IPS-18c (cell line): ENCODE data around the gene CDH13.

Source experiments
- H3K4me3 ChIP-seq: 2 replicates; pipeline ENCODE4 v1.7.0; 2013; ENCODE audit warnings: low read depth, mild to moderate bottlenecking, low read length, moderate library complexity; ENCODE audit not compliant: insufficient read depth
- H3K9me3 ChIP-seq: one replicate; pipeline ENCODE4 v1.6.1; 2013; ENCODE audit warnings: mild to moderate bottlenecking, low read length, moderate library complexity; ENCODE audit not compliant: control insufficient read depth, insufficient read depth

Gene CDH13

DNA sequence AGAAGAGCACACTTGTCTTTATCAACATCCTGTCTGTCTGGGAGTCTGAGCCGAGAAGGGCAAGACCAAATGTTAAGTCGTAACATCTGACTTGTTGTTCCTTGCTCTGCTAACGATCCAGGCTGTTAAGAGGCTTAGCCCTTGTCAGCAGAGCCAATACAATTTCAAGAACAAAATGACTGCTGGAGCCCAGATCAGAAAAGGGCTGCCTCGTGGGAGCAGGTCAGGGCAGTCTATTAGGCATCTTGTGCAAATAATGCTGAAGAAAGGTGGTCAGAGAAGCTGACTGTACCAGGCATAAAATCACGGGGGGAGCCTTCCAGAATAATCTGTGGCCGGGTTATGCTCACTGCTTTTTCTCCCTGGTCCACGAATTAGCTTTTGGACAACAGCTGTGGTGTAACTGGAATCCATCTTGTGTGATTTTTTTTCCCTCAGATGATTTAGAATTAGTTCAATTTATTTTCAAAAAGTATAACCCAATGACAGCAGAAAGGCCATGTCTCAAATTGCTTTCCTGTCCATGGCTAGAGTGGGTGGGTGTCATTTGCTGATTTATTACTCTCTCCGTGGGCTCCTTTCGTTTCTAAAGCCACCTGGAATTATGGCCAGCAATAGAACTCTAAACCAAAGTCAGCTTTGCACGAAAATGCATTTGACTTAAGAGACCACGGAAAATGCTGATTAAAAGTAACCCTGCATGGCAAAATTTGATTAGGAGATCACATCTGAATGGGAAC lies 959.9 kb downstream of the CDH13 start:
- H3K9me3 ChIP-seq: no peaks in the 10 kb centered on the region

DNA sequence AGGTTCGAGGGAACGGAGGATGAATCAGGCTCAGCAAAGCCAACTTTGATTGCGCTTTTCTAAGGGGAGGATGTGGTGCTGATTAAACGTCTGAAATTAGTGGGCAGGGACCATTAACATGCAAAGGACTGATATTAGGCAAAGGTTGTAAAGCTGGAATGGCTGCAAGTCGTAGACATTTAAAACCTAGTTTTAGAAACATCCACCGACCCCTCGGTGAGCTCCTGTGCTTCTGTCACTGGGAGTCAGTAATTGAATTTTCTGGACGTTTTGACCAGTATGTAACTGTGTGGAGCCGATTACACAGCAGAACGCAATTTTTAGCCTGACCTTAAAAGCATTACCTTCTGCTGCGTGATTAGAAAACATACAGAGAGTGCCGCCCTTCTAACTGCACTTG lies 960.4 kb downstream of the CDH13 start:
- H3K9me3 ChIP-seq: no peaks in the 10 kb centered on the region
- no peak overlapping the region for H3K4me3 ChIP-seq

More for the DNA sequence above, 959.9 kb downstream of the CDH13 start:
- no peak overlapping the region for H3K4me3 ChIP-seq

DNA sequence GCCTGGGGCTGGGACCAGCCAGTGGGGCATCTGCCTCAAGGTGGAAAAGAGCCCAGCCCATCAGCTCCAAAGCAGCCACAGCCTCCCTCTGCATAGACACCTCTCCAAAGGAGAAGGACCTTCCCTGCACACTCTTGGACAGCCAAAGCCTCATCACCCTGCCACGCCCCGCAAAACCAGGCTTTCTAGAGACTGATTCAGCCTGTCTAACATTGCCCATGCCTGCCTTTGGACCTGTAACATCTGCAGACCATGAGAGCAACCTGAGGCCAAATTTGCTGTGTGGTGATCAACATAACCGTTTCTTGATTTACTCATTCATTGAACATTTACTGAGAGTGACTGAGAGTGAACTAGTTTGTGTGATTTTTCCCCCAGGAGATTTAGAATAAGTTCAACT lies 961.3 kb downstream of the CDH13 start:
- Histone ChIP-seq H3K4me3 (no peak overlapping the region), H3K9me3 (no peaks in the 10 kb centered on the region)

DNA sequence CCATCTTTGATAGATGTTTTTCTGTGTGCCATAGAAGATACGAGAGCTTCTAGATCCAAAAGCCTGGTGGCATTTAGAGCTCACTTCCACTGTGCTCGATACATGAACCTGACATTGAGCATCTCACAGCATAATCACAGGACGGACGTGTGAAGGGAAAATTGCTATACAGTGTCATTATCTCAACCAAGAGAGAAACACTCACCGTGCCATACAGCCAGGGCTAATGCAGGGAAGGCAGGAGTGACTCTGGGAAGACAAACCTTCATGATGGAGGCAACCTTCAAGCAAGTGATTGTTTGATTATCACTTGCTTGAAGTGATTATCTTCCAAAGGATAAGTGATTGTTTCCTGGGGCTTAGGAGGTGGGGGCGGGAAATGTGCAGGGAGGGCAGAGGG lies 962.8 kb downstream of the CDH13 start:
- Histone ChIP-seq H3K4me3 (no peak overlapping the region), H3K9me3 (no peaks in the 10 kb centered on the region)

DNA sequence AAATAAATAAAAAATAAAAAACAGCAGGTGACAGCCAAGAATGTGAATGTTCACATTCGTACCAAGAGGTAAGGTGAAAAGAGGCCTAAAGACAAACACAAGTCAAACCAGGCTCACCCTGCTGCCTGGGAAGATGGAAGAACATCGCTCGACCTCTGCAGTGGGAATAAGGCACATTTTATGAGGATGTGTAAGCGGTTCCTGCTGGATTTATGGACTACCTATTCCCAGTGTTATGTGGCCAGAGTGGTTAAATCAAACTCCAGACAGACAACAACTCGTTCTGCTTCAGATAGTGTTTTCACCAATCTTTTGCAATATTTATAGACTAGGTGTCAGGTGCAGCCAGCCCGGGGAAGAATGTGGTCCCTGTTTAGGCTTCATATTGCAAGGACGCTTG lies 966.0 kb downstream of the CDH13 start:
- H3K9me3 ChIP-seq: no peaks in the 10 kb centered on the region
- H3K4me3 ChIP-seq: no peak overlapping the region

DNA sequence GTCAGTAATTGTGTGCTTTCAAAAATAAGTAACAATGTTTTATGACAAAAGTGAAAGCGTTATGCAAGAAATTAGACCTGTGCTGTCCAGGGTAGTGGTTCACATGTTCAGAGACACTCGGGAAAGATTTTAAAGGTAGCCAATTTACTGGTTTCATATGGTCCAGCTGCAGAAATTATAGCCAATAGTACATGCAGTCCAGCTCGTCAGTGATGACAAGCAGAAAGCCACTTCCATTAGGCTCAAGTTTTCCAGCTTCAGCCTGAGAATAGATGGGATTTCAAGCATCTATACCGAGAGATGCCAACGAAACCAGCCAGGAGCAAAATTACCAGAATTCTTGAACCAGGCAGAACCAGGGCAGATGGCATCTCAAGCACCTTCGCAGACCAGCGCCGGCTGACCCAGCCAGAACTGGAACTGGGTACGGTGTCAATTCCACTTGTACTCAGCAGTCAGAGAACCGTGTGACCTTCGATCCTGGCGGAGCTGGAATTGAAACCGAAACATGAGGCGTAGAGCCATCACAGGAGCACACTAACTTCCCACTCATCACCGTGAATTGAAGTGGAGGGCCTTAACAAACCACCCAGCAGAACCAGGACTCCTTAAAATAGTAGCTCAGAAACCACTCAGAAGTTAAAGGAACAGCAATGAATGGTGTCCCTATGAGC lies 973.2 kb downstream of the CDH13 start:
- no peaks in the 10 kb centered on the region for H3K9me3 ChIP-seq
- H3K4me3 ChIP-seq: no peak overlapping the region

DNA sequence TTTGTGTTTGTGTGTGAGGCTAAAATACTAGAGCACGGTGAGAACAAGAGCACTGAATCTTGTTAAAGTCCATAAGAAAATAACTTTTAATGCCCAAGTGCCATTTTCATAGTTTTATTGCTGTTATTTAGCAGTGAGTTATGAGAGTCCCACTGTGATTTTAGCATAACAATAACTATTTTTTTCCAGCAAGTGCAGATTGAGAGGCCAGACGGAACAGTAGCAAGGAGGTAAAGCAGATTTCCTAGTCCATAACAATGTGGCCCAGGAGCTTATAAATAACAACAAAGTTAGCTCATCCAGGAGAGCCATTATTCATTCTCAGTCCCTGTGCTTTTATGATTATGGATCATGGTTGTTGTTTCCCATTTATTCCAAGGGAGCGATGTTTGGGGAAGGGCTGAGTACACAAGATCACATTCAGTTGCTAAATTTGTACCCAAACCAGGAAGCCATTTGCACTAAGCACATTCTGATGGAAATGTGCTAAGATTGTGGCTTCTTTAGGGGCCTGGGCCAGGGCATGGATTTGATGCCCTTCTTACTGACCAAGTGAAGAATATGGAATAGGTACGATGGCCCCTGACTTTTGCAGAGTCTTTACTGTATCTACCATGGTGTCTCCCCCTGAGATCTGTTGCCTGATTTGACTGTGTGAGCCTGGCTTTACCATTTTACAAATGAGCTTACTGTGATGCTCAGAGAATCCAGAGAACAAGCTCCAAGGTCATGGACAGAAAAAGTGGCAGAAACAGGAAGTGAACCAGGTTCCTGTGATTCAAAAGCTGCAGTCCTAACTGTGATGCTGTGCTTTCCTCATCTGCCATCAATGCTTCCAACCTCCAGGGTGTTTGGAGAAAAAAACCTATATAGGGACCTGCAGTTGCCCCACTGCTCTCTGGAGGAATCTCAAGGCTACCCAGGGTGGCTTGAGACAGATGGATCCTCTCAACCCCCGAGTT lies 976.3 kb downstream of the CDH13 start:
- H3K9me3 ChIP-seq: no peaks in the 10 kb centered on the region
- H3K4me3 ChIP-seq: 0 out of 2 replicates have a peak overlapping the region, but pooled peaks have one; percentile 5

DNA sequence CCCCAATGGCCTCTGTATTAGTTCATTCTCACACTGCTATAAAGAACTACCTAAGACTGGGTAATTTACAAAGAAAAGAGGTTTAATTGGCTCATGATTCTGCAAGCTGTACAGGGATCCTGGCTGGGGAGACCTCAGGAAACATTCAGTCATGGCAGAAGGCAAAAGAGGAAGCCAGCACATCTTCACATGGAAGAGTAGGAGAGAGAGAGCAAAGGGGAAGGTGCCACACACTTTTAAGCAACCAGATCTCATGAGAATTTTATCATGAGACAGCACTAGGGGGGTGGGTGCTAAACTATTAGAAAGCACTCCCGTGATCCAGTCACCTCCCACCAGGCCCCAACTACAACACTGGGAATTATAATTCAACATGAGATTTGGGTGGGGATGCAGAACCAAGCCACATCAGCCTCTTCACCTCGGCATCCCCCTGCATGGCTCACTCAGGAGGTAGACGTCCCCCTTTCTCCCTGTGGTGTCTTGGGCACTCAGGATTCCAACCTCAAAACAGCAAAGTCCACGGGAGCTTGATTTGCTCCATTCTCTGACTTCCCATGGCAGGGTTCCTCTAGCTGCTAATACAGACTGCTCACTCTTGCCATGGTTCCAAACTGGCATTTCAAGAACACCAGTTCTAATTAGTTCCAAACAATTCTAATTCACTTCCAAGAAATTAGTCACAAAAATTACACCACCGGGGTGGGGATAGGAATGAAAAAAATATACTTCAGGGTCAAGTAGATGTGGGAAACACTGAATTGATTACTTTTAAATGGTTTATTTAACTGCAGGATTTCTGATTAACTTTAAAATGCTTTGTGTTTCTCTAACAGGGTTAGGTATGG lies 977.2 kb downstream of the CDH13 start:
- Histone ChIP-seq H3K4me3 (no peak overlapping the region), H3K9me3 (no peaks in the 10 kb centered on the region)

DNA sequence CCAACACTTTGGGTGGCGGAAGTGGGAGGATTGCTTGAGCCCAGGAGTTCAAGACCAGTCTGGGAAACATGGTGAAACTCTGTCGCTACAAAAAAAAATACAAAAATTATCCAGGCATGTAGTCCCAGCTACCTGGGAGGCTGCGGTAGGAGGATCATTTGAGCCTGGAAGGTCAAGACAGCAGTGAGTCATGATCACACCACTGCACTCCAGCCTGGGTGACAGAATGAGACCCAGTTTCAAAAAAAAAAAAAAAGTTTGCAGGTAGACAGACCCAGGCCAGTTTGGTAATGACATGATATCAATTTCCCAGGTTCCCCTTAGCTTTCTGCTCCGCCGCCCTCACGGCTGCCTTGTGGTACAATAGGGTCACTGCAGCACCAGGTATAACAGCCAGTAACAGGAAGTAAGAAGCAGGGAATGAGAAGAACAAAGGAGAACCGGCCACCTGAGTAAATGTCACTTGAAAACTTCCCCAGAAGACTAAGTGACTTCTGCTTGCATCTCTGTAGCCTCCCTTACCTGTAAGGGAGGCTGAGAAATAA lies 979.8 kb downstream of the CDH13 start:
- Histone ChIP-seq H3K9me3 (no peaks in the 10 kb centered on the region), H3K4me3 (no peak overlapping the region)

DNA sequence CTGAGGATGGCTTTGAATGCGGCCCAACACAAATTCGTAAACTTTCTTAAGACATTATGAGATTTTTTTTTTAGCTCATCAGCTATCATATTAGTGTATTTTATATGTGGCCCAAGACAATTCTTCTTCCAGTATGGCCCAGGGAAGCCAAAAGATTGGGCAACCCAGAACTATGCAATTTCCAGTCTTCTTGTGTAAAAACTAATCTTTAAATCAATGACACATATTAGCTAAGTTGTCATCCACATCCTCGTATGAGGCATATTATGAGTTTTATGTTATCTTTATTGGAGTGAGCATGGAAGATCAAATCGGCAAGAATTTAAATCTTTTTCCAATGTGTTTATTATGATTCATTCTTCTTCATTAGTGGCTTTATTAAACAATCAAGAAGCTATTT lies 982.4 kb downstream of the CDH13 start:
- no peak overlapping the region for H3K4me3 ChIP-seq
- no peaks in the 10 kb centered on the region for H3K9me3 ChIP-seq

DNA sequence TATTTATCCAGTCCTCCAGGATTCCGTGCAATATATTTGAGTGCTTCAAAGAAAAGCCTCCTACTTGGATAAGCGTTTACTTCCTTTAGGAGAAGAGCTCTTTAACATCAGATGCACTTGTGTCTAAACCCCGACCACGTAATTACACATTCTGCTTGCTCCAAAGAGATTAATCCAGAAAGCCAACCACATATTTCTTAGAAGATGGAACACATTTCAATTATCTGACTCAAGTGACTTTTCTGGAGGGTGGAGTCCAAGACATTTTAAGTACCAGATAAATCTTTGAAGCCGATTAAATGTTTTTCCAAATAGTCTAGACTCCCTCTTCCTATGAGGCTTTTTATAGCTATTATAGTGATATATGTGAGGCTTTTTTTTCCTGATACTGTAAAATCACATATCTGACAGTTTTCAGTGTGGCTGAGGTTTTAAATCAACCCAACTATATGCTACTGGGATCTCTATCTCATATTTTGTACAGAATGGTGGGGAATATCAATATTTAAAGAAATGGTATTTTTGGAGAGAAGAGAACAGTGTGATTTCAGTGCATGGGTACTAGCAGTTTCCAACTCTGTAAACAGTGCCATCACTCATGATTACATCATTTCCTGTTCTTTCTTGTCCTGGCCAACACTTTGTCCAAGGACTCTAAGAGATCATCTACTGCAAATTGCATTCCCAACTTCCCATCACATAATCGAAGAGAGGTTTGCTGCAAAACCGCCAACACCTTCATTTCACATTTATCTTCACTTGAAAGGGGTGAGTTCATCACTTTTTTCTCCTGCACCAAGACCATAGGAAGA lies 988.6 kb downstream of the CDH13 start:
- no peaks in the 10 kb centered on the region for H3K9me3 ChIP-seq

DNA sequence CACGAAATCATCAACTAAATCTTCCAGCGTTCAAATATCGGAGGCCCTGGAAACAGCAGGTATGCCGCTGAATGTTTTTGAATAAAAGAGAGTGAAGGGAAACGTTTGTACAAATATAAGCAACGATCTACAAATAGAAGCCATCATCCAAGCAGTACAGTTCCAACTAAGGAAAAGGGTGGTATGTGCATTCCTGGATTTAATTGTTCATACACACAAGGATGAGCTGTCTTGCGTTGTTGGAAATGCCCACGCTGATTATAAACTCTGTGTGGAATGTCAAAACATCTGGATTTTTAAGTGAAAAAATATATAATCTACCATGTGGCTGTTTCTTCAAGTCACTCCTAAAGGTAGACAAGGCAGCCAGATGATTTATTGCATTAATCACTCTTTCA lies 989.2 kb downstream of the CDH13 start:
- H3K4me3 ChIP-seq: no peak overlapping the region
- no peaks in the 10 kb centered on the region for H3K9me3 ChIP-seq

More for the DNA sequence above, 988.6 kb downstream of the CDH13 start:
- H3K4me3 ChIP-seq: no peak overlapping the region

DNA sequence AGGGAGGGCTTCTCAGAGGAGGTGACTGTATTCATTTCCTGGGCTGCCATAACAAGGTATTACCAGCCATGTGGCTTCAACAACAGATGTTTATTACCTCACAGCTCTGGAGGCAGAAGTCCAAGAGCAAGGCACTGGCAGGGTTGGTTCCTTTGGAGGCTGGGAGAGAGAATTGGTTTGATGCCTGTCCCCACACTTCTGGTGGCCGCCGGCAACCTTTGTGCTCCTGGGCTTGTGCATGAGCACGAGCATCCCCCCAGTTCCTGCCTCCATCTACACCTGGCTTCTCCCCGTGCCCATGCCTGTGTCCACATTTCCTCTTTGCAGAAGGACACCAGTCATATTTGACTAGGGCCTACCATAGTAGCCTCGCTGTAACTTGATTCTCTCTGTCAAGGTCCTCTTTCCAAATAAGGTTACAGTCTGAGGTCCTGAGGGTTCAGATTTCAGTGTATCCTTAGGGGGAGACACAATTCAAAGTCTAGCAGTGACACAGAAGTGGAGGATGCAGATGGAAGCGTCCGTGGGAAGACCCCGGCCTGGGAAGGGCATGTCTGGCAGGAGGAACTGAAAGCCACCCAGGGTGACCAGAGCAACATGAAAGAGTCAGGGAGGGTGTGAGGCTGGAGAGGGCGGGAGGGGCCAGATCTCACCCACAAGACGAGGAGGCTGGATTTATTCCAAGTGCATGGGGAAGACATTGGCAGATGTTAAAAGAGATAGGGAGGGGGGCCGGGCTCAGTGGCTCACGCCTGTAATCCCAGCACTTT lies 992.8 kb downstream of the CDH13 start:
- H3K9me3 ChIP-seq: no peaks in the 10 kb centered on the region
- no peak overlapping the region for H3K4me3 ChIP-seq

DNA sequence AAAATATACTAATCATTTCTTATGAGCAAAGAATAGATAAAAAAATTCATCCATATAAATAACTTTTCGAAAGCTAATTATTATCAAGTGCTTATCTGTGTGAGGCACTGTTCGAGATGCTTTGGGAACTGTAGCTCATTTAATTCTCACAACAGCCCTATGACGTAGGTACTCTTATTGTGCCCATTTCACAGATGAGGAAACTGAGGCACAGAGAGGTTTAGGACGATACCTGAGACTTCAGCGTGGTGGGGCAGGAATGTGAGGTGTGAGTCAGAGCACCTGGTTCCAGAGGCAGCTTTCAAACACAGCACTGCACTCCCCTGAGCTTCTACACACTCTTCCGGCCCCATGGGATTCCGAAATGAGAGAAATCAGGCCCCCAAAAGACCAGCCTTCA lies 995.2 kb downstream of the CDH13 start:
- H3K4me3 ChIP-seq: no peak overlapping the region
- no peaks in the 10 kb centered on the region for H3K9me3 ChIP-seq

DNA sequence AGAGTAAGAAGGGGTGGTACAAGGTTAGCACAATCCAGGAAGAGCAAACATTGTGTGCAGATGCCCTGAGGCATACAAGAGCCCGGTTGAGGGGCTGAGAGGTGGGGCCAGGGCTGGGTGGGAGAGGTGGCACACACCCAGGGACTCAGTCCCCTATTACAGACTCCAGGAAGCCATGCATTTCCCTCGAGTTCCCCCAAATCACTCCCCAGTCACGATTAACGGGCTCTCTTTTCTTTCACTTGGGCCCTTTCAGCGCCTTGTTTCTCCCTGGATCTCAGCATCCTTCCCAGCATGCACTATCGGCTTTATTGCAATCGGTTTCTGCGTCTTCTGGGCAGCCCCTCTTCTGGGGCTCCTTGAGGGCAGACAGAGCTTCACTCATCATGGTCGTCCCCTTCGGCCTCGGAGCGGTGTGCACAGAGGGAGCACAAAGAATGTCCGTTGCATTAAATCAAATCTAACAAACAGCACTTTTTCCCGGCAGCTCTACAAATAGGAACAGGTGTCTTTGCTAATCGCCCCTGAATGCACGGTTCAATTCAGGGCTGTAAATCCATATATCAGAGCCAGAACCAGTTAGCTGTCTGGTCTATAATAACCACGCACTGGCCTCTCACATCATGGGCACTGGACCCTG lies 996.4 kb downstream of the CDH13 start:
- Histone ChIP-seq H3K4me3 (no peak overlapping the region), H3K9me3 (no peaks in the 10 kb centered on the region)
